Astrocyte of the spinal cord (primary cell): Measurements from ENCODE around the gene CATSPERE.
"Not testable (repeated sequence)": the region's sequence is repeated elsewhere in the genome, so short reads cannot be mapped to it uniquely, and the experiment has no call there.

Source experiments
- DNase-seq: peaks from one replicate; pipeline ENCODE4 v3.0.0; 2011; ENCODE audit warnings: low read depth, low spot score
- H3K4me3 ChIP-seq: 2 replicates; pipeline ENCODE4 v1.5.1; 2011; ENCODE audit warnings: low read depth, mild to moderate bottlenecking, low read length, moderate library complexity
- in situ Hi-C: cut with HindIII; loops from 2 replicates; pipeline ENCODE4 v1.10.0; 2017; ENCODE audit warnings: low sequenced_read_pairs
- TF ChIP-seq, protein P1 (sequence below): IDR thresholded peaks from 2 replicates; pipeline ENCODE4 v1.5.1; 2012; ENCODE audit warnings: low read depth, mild to moderate bottlenecking, low read length, inconsistent platforms

The CATSPERE gene

DNA sequence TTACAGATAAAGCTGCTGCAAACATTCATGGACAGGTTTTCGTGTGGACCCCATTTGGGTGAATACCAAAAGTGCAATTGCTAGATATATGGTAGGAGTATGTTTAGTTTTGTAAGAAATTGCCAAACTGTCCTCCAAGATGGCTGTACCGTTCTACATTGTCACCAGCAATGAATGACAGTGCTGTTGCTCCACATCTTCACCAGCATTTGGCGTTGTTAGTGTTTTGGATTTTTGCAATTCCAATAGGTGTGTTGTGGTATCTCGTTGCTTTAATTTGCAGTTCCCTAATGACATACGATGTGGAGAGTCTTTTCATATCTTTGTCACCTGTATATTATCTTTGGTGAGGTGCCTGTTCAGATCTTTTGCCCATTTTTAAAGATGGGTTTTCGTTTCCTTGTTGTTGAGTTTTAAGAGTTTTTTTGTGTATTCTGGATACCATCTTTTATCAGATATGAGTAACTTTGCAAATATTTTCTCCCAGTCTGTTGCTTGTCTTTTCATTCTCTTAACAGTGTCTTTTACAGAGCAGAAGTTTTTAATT, 12.1 kb downstream of the CATSPERE start:
- TF ChIP-seq, protein P1, sequence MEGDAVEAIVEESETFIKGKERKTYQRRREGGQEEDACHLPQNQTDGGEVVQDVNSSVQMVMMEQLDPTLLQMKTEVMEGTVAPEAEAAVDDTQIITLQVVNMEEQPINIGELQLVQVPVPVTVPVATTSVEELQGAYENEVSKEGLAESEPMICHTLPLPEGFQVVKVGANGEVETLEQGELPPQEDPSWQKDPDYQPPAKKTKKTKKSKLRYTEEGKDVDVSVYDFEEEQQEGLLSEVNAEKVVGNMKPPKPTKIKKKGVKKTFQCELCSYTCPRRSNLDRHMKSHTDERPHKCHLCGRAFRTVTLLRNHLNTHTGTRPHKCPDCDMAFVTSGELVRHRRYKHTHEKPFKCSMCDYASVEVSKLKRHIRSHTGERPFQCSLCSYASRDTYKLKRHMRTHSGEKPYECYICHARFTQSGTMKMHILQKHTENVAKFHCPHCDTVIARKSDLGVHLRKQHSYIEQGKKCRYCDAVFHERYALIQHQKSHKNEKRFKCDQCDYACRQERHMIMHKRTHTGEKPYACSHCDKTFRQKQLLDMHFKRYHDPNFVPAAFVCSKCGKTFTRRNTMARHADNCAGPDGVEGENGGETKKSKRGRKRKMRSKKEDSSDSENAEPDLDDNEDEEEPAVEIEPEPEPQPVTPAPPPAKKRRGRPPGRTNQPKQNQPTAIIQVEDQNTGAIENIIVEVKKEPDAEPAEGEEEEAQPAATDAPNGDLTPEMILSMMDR = no peak
- DNase-seq = no peak
- no peak overlapping the region for H3K4me3 ChIP-seq
- in situ Hi-C loops = no loop called here

DNA sequence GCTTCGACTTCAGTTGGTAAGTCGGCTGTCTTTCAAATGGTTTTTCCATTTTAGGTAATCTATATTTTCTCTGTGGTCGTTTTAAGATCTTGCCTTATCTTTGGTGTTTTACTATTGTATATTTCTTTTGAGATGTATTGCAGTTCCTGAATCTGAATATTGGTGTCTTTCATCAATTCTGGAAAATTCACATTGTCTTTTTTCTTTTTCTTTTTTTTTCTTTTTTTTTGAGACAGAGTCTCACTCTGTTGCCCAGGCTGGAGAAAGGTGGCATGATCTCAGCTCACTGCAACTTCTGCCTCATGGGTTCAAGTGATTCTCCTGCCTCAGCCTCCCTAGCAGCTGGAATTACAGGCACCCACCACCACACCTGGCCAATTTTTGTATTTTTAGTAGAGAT, 23.9 kb downstream of the CATSPERE start:
- H3K4me3 ChIP-seq, in situ Hi-C loops, DNase-seq: not testable (repeated sequence)

DNA sequence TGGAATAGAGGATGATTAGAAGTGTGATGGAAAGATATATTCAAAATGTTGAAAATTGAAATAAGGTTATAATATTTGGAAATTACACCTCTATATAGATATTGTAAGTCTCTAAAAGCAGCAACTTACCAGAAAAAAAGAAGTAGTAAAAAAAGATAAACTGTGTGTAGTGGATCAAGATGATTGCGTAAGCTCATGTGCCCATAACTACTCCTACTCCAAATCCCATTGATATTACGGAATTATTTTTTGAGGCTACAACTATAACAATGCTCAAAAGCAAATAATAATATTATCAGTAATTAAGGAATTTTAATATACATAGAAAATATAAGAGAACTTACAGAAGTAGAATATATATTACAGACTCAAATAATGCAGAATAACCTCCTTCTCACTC, 33.6 kb downstream of the CATSPERE start:
- TF ChIP-seq, protein P1 = no peak
- no peak for DNase-seq
- H3K4me3 ChIP-seq = no peak overlapping the region
- in situ Hi-C loops = no loop called here

DNA sequence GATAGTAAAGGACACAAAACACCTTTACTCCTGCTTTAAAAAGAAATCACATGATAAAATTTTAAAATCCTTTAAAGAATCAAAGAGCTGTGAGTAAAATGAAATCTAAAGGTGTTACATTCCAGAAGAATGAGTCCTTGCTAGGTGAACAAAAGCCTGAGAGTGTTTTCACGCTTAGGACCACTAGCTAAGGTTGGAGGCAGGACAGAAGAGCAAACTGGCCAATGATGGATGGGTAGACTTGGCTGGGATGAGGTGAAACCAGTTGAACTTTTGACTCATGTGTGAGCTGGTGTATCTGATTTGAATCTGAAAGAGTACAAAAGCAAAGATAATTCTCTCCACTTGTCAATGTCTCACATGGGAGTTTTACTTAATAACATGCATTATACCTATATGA, 35.1 kb downstream of the CATSPERE start:
- TF ChIP-seq, protein P1 = no peak
- in situ Hi-C loops = no loop called here
- DNase-seq = no peak
- H3K4me3 ChIP-seq = no peak overlapping the region

DNA sequence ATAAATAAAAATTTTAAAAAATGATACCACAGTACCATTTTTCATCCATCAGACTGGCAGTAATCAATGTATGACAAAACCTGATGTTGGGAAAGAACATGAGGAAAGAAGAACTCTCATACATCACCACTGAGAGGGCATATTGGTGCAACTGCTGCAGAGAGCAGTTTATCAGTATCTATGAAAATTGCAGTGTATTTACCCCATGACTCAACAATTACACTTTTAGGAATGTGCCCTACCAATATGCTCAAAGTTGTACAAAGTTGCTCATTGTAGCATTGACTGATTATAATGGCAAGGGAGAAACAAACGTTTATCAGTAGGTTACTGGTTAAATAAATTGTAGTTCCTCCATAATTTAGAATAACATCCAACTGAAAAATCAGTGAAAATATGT, 36.7 kb downstream of the CATSPERE start:
- in situ Hi-C loops = no loop called here
- TF ChIP-seq, protein P1 = no peak

DNA sequence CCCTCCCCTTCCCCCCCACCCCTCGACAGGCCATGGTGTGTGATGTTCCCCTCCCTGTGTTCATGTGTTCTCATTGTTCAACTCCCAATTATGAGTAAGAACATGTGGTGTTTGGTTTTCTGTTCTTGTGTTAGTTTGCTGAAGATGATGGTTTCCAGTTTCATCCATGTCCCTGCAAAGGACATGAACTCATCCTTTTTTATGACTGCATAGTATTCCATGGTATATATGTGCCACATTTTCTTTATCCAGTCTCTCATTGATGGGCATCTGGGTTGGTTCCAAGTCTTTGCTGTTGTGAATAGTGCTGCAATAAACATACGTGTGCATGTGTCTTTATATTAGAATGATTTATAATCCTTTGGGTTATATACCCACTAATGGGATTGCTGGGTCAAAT, 38.4 kb downstream of the CATSPERE start:
- DNase-seq, in situ Hi-C loops, H3K4me3 ChIP-seq: not testable (repeated sequence)

More for the DNA sequence above, 36.7 kb downstream of the CATSPERE start:
- no peak for DNase-seq
- H3K4me3 ChIP-seq = no peak overlapping the region

DNA sequence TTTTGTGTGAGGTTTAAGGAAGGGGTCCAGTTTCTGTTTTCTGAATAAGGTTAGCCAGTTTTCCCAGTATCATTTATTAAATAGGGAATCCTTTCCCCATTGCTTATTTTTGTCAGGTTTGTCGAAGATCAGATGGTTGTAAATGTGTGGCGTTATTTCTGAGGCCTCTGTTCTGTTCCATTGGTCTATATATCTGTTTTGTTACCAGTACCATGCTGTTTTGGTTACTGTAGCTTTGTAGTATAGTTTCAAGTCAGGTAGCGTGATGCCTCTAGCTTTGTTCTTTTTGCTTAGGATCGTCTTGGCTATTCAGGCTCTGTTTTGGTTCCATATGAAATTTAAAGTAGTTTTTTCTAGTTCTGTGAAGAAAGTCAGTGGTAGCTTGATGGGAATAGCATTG, 39.4 kb downstream of the CATSPERE start:
- DNase-seq, in situ Hi-C loops, H3K4me3 ChIP-seq: not testable (repeated sequence)

DNA sequence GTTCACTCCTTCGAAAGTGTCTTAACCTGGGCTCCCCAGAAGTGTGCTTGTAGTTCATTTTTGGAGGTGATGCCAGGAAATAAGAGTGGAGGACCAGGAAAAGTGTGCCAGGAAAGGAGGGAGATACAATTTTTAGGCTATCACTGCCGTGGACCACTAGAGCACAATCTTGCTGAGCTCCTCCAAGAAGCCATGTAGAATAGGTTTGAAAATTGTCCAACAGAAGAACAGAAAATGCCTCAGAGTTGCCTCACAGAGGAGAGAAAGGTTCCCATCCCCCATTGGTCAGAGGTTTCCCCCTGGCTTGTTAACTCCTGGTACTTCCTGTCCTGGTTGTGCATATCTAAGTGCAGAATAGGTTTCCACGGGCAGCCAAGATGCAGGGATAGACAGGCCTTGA, 41.6 kb downstream of the CATSPERE start:
- TF ChIP-seq, protein P1 = no peak
- in situ Hi-C loops = no loop called here

More for the DNA sequence above, 41.6 kb downstream of the CATSPERE start:
- no peak for DNase-seq
- no peak overlapping the region for H3K4me3 ChIP-seq
